Activated T-helper 17 cell treated with anti-CD3 and anti-CD28 coated beads, Interleukin-2, amount 50 U/mL, for 72 hours (primary cell): ENCODE measurements around the gene FNIP1. TPM values are rescaled to one million over a fixed set of nuclear protein-coding genes. Genes with fewer than 3 reads are reported as not detected.

Experiments
- total RNA-seq, 2 donors: library from RNA; stranded (reverse); gene quantifications; one replicate each; pipeline ENCODE4 v1.2.3, GENCODE V29; 2022

The FNIP1 gene
- total RNA-seq, 2 donors from 2014 or later: 17.5 to 30.4 TPM

Other genes with a start within 250 kb of the FNIP1 start
- gene RAPGEF6, start 161.8 kb downstream of the FNIP1 start, total RNA-seq: 10 to 100 TPM; 50.6 to 57.6 TPM
- not detected for gene MEIKIN, start 148.6 kb upstream of the FNIP1 start, total RNA-seq
- gene ACSL6, start 214.6 kb upstream of the FNIP1 start, total RNA-seq: 1 to 10 TPM; 1.4 to 6.7 TPM